Thoracic aorta (tissue), 2 donors: Measurements from ENCODE around the gene PTPRG. TPM values are rescaled to one million over a fixed set of nuclear protein-coding genes. Genes with fewer than 3 reads are reported as not detected.

Experiments used
- ATAC-seq: fragments of 150-250 bp; one replicate; pipeline ENCODE4 v1.8.0; 2017; ENCODE audit warnings: low read depth; ENCODE audit not compliant: insufficient number of reproducible peaks, low FRiP score
- DNase-seq: peaks from one replicate; pipeline ENCODE4 v3.0.0-alpha.2; 2020; ENCODE audit warnings: low spot score
- H3K27ac ChIP-seq, 2 donors: fragments of 200-600 bp; sonication (generic); 1 replicate in 1 of 2; 2 replicates in 1 of 2; pipeline ENCODE4 v1.5.1; 2016; ENCODE audit warnings: mild to moderate bottlenecking in 2 of 2, moderate library complexity in 2 of 2
- H3K27me3 ChIP-seq: fragments of 200-600 bp; sonication (generic); replicated peaks from 2 replicates; pipeline ENCODE4 v1.6.0; 2016; ENCODE audit warnings: mild to moderate bottlenecking; ENCODE audit not compliant: insufficient read depth
- H3K36me3 ChIP-seq: fragments of 200-600 bp; sonication (generic); one replicate; pipeline ENCODE4 v1.5.1; 2016
- H3K4me1 ChIP-seq, 2 donors: fragments of 200-600 bp; sonication (generic); 1 replicate in 1 of 2; 2 replicates in 1 of 2; pipeline versions ENCODE4 v1.5.1 to v1.6.0; 2016; ENCODE audit warnings: low read depth in 2 of 2, mild to moderate bottlenecking in 1 of 2; ENCODE audit not compliant: control insufficient read depth in 1 of 2
- H3K4me3 ChIP-seq: fragments of 200-600 bp; sonication (generic); 2 replicates; pipeline ENCODE4 v1.5.1; 2016; ENCODE audit warnings: mild to moderate bottlenecking
- H3K9me3 ChIP-seq: fragments of 200-600 bp; sonication (generic); 2 replicates; pipeline ENCODE4 v1.5.1; 2016
- total RNA-seq, 2 donors: library from RNA; depleted of rRNA; stranded (reverse); fragments of >200 nt; gene quantifications; one replicate each; pipeline versions ENCODE4 v1.1.0 to v1.2.3, GENCODE V29; 2016
- TF ChIP-seq, protein P1 (sequence below): fragments of 200-600 bp; sonication (generic); IDR thresholded peaks from one replicate; pipeline ENCODE4 v1.5.1; 2019; ENCODE audit warnings: antibody characterized with exemption

Gene PTPRG
- total RNA-seq, 2 donors from 2014 or later, result 154 to 208 TPM

DNA sequence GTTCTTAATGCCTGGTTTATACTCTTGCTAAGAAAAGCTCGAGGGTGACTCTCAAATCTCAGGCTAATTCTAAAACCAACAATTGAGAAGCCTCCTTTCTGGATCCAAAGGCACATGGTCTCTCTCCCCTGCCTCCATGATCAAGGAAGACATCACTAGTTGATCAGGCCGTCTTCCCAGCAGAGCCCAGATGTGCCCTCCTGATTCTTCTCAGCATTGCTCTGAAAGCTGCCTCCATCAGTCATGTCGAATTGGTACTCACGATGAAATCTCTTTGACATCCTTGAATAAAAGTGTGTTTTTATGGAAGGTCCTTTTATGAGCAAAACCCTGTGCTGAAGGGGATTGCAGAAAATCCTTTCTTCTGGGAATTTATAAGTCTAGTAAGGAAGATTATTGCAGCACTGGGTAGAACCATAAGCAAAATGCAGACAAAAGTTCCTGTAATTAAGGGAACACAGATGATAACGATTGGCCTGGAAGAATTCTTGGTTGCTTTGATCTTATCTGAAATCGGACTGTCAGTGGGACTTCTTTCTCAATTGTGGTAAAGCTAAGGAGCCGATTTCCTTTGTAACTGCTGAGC, 345.9 kb downstream of the PTPRG start:
- TF ChIP-seq, protein P1, sequence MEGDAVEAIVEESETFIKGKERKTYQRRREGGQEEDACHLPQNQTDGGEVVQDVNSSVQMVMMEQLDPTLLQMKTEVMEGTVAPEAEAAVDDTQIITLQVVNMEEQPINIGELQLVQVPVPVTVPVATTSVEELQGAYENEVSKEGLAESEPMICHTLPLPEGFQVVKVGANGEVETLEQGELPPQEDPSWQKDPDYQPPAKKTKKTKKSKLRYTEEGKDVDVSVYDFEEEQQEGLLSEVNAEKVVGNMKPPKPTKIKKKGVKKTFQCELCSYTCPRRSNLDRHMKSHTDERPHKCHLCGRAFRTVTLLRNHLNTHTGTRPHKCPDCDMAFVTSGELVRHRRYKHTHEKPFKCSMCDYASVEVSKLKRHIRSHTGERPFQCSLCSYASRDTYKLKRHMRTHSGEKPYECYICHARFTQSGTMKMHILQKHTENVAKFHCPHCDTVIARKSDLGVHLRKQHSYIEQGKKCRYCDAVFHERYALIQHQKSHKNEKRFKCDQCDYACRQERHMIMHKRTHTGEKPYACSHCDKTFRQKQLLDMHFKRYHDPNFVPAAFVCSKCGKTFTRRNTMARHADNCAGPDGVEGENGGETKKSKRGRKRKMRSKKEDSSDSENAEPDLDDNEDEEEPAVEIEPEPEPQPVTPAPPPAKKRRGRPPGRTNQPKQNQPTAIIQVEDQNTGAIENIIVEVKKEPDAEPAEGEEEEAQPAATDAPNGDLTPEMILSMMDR, result no peak
- ATAC-seq (no peak), DNase-seq (no peak)
- no peaks in the 10 kb centered on the region for H3K27me3 ChIP-seq
- no peaks in the 10 kb centered on the region for H3K9me3 ChIP-seq
- peaks cover 23 to 57% of the 10 kb centered on the region in 2 donors for H3K4me1 ChIP-seq
- no peak overlapping the region for H3K4me3 ChIP-seq
- no peak overlapping the region for H3K27ac ChIP-seq
- H3K36me3 ChIP-seq, result no peaks in the 10 kb centered on the region

DNA sequence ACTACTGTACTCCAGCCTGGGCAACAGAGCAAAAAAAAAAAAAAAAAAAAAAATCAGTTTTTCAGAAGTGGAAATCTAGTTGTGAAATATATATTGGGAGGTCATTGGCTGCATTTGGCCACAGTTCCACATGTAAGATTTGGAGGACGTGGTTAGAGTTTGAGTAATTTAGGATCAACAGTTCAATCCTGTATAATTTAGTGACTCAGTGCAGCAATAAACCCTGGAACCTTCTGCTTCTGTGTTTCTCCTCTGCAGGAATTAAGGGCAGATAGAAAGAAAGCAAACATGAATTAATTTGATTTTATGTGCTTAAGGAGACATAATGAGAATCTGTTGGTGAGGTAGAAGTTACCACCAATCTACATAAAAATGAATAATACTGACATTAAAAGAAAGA, 347.0 kb downstream of the PTPRG start:
- Histone ChIP-seq H3K9me3 (no peaks in the 10 kb centered on the region), H3K27me3 (no peaks in the 10 kb centered on the region), H3K27ac (no peak overlapping the region), H3K4me1 (peaks cover 22 to 53% of the 10 kb centered on the region in 2 donors), H3K36me3 (no peaks in the 10 kb centered on the region), H3K4me3 (no peak overlapping the region)
- TF ChIP-seq, protein P1, result no peak
- no peak for ATAC-seq
- DNase-seq, result no peak

DNA sequence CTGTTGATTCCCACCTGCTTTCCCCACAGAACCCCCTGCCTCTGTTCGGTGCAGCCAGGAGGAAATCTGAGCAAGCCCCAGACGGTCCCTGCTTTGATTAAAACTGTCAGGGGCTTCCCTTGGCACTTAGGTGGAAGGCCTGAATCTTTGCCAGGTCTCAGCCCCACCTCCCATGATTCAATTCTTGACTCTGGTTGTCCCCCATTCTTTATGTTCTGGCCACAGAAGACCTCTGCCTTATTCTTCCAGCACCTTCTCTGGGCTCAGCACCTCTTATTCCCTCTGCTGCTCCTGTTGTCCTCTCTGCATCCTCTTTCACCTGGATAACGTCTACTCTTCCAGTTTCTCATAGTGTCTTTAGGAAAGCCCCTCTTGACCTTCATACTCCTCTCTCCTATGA, 349.4 kb downstream of the PTPRG start:
- DNase-seq, result no peak
- no peak for ATAC-seq
- TF ChIP-seq, protein P1, result no peak
- Histone ChIP-seq H3K4me3 (no peak overlapping the region), H3K9me3 (no peaks in the 10 kb centered on the region), H3K4me1 (peaks cover 12 to 29% of the 10 kb centered on the region in 2 donors), H3K36me3 (no peaks in the 10 kb centered on the region), H3K27me3 (no peaks in the 10 kb centered on the region), H3K27ac (no peak overlapping the region)

DNA sequence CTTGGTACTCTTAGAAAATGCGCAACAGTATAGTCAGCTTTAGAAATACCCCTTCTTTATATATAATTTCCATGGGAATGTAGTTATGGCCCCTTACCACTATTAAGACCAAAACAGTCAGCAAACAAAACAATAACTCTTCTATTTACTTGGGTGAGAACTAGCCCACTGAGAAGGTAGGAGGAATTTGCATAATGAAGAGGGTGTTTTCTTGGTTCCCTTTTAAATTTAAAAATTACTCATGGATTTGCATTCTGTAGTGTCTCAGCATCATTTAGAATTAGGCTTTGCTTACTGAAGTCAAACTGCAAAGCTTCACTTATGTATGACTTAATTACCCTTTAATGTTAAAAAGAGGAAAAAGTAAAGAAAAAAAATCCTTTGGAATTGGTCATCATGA, 350.8 kb downstream of the PTPRG start:
- no peak for DNase-seq
- Histone ChIP-seq H3K36me3 (no peaks in the 10 kb centered on the region), H3K4me3 (no peak overlapping the region), H3K9me3 (no peaks in the 10 kb centered on the region), H3K27ac (no peak overlapping the region), H3K27me3 (no peaks in the 10 kb centered on the region), H3K4me1 (peaks cover 7 to 20% of the 10 kb centered on the region in 2 donors)
- TF ChIP-seq, protein P1, result no peak
- ATAC-seq, result no peak

DNA sequence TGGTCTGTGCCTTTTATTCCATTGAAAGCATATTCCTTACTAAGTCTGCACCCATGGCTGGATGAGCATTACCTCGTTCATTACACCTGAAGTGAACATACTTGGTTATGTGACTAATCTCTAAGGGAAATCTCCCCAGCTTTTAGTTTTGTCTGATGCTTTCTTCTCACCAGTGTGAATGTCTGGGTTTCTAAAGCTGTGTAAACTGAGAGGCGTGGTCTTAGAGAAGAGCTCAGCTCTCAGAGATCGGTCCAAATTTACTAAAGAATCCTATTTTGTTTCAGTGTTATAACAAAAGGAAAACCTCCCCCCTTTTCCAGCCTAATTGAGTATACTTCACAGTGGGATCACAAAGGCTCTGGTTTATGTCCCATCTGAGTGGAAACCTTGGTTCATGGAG, 352.3 kb downstream of the PTPRG start:
- no peak for ATAC-seq

More for the DNA sequence above, 352.3 kb downstream of the PTPRG start:
- H3K36me3 ChIP-seq, result no peaks in the 10 kb centered on the region
- TF ChIP-seq, protein P1, result no peak
- no peaks in the 10 kb centered on the region for H3K9me3 ChIP-seq
- H3K4me1 ChIP-seq, result peaks cover 7 to 14% of the 10 kb centered on the region in 2 donors
- DNase-seq, result no peak
- H3K4me3 ChIP-seq, result no peak overlapping the region
- no peak overlapping the region for H3K27ac ChIP-seq
- H3K27me3 ChIP-seq, result no peaks in the 10 kb centered on the region
